Central memory CD8-positive, alpha-beta T cell (primary cell): Measurements from ENCODE around the gene TSPAN9.

Experiments used
- ATAC-seq: fragments of 150-1000 bp; cut with Tn5 transposase; replicated peaks from 2 replicates; pipeline ENCODE4 v1.10.0; 2022; ENCODE audit warnings: mild to moderate bottlenecking, moderate FRiP score, moderate number of reproducible peaks; ENCODE audit not compliant: poor library complexity, severe bottlenecking; ENCODE audit errors: extremely low read depth
- DNase-seq, 2 donors: peaks; one replicate each; pipeline ENCODE4 v3.0.0; 2021; ENCODE audit warnings: low spot score in 2 of 2
- H3K27ac Mint-ChIP-seq: one replicate; pipeline ENCODE4 v1.8.0; 2022; ENCODE audit warnings: low read depth, mild to moderate bottlenecking, moderate library complexity, mixed read lengths
- H3K27me3 Mint-ChIP-seq: one replicate; pipeline ENCODE4 v1.8.0; 2022; ENCODE audit warnings: mixed read lengths
- H3K36me3 Mint-ChIP-seq: one replicate; pipeline ENCODE4 v1.8.0; 2022; ENCODE audit warnings: mild to moderate bottlenecking, moderate library complexity, mixed read lengths; ENCODE audit not compliant: insufficient read depth
- H3K4me1 Mint-ChIP-seq: one replicate; pipeline ENCODE4 v1.8.0; 2022; ENCODE audit warnings: mixed read lengths
- H3K4me3 Mint-ChIP-seq: one replicate; pipeline ENCODE4 v1.8.0; 2022; ENCODE audit warnings: mild to moderate bottlenecking, moderate library complexity, mixed read lengths
- H3K9me3 Mint-ChIP-seq: one replicate; pipeline ENCODE4 v1.8.0; 2022; ENCODE audit warnings: mixed read lengths

TSPAN9 gene

GRCh38 chr12:3273409-3273853 lies 196.3 kb downstream of the TSPAN9 start:
- Mint-ChIP-seq H3K4me3 (no peak overlapping the region), H3K36me3 (peaks cover 2% of the 10 kb centered on the region), H3K27ac (no peak overlapping the region), H3K9me3 (no peaks in the 10 kb centered on the region), H3K27me3 (peaks cover 54% of the 10 kb centered on the region), H3K4me1 (no peaks in the 10 kb centered on the region)
- no peak for DNase-seq
- ATAC-seq, result no peak

GRCh38 chr12:3274664-3275063 lies 197.5 kb downstream of the TSPAN9 start:
- DNase-seq (no peak), ATAC-seq (no peak)
- peaks cover 66% of the 10 kb centered on the region for H3K27me3 Mint-ChIP-seq
- no peaks in the 10 kb centered on the region for H3K36me3 Mint-ChIP-seq
- no peak overlapping the region for H3K27ac Mint-ChIP-seq
- H3K9me3 Mint-ChIP-seq, result no peaks in the 10 kb centered on the region
- no peak overlapping the region for H3K4me3 Mint-ChIP-seq
- no peaks in the 10 kb centered on the region for H3K4me1 Mint-ChIP-seq

- H3K27me3 Mint-ChIP-seq, result peaks cover 68% of the 10 kb centered on the region
- H3K4me3 Mint-ChIP-seq, result no peak overlapping the region
- H3K27ac Mint-ChIP-seq, result no peak overlapping the region
- peaks cover 1% of the 10 kb centered on the region for H3K36me3 Mint-ChIP-seq
- DNase-seq (peak; percentile 38 to 54), ATAC-seq (peak; percentile 58)
- H3K9me3 Mint-ChIP-seq, result no peaks in the 10 kb centered on the region
- no peaks in the 10 kb centered on the region for H3K4me1 Mint-ChIP-seq
These were observed 198.2 kb downstream of the TSPAN9 start for GRCh38 chr12:3275171-3276041.

- DNase-seq, result no peak
- Mint-ChIP-seq H3K36me3 (peaks cover 1% of the 10 kb centered on the region), H3K4me1 (no peaks in the 10 kb centered on the region)
These were observed 199.0 kb downstream of the TSPAN9 start for GRCh38 chr12:3276226-3276625.

GRCh38 chr12:3277306-3277943 lies 200.2 kb downstream of the TSPAN9 start:
- Mint-ChIP-seq H3K9me3 (no peaks in the 10 kb centered on the region), H3K27me3 (peaks cover 57% of the 10 kb centered on the region), H3K36me3 (peaks cover 1% of the 10 kb centered on the region), H3K27ac (no peak overlapping the region), H3K4me1 (no peaks in the 10 kb centered on the region), H3K4me3 (no peak overlapping the region)
- no peak for DNase-seq
- ATAC-seq, result no peak

More at GRCh38 chr12:3276226-3276625, 199.0 kb downstream of the TSPAN9 start:
- no peak for ATAC-seq
- Mint-ChIP-seq H3K9me3 (no peaks in the 10 kb centered on the region), H3K27me3 (peaks cover 67% of the 10 kb centered on the region), H3K4me3 (no peak overlapping the region), H3K27ac (no peak overlapping the region)

GRCh38 chr12:3278681-3279414 lies 201.7 kb downstream of the TSPAN9 start:
- Mint-ChIP-seq H3K36me3 (peaks cover 1% of the 10 kb centered on the region), H3K4me1 (no peaks in the 10 kb centered on the region), H3K27ac (no peak overlapping the region), H3K9me3 (no peaks in the 10 kb centered on the region), H3K4me3 (no peak overlapping the region), H3K27me3 (peaks cover 50% of the 10 kb centered on the region)
- ATAC-seq (no peak), DNase-seq (no peak)

- H3K4me1 Mint-ChIP-seq, result no peaks in the 10 kb centered on the region
- no peak overlapping the region for H3K4me3 Mint-ChIP-seq
- H3K27me3 Mint-ChIP-seq, result peaks cover 50% of the 10 kb centered on the region
- no peaks in the 10 kb centered on the region for H3K9me3 Mint-ChIP-seq
- DNase-seq (no peak), ATAC-seq (no peak)
- H3K27ac Mint-ChIP-seq, result no peak overlapping the region
- peaks cover 1% of the 10 kb centered on the region for H3K36me3 Mint-ChIP-seq
These were observed 202.2 kb downstream of the TSPAN9 start for GRCh38 chr12:3279415-3279780.

- Mint-ChIP-seq H3K9me3 (no peaks in the 10 kb centered on the region), H3K27me3 (peaks cover 50% of the 10 kb centered on the region), H3K4me1 (no peaks in the 10 kb centered on the region), H3K27ac (no peak overlapping the region), H3K36me3 (peaks cover 1% of the 10 kb centered on the region), H3K4me3 (no peak overlapping the region)
- DNase-seq (no peak), ATAC-seq (no peak)
These were observed 202.7 kb downstream of the TSPAN9 start for GRCh38 chr12:3279832-3280231.

- H3K9me3 Mint-ChIP-seq, result no peaks in the 10 kb centered on the region
- DNase-seq (no peak), ATAC-seq (no peak)
- H3K4me1 Mint-ChIP-seq, result no peaks in the 10 kb centered on the region
- peaks cover 1% of the 10 kb centered on the region for H3K36me3 Mint-ChIP-seq
- H3K4me3 Mint-ChIP-seq, result no peak overlapping the region
- H3K27me3 Mint-ChIP-seq, result peaks cover 50% of the 10 kb centered on the region
- no peak overlapping the region for H3K27ac Mint-ChIP-seq
These were observed 203.8 kb downstream of the TSPAN9 start for GRCh38 chr12:3280967-3281366.

GRCh38 chr12:3281588-3282383 lies 204.6 kb downstream of the TSPAN9 start:
- Mint-ChIP-seq H3K36me3 (peaks cover 1% of the 10 kb centered on the region), H3K27ac (no peak overlapping the region), H3K27me3 (peaks cover 42% of the 10 kb centered on the region), H3K4me3 (no peak overlapping the region), H3K9me3 (no peaks in the 10 kb centered on the region), H3K4me1 (no peaks in the 10 kb centered on the region)
- DNase-seq (no peak), ATAC-seq (no peak)

GRCh38 chr12:3282384-3282670 lies 205.1 kb downstream of the TSPAN9 start:
- DNase-seq, result no peak
- ATAC-seq, result no peak
- Mint-ChIP-seq H3K36me3 (peaks cover 1% of the 10 kb centered on the region), H3K4me1 (no peaks in the 10 kb centered on the region), H3K4me3 (no peak overlapping the region), H3K9me3 (no peaks in the 10 kb centered on the region), H3K27ac (no peak overlapping the region), H3K27me3 (peaks cover 37% of the 10 kb centered on the region)

GRCh38 chr12:3283137-3283680 lies 206.0 kb downstream of the TSPAN9 start:
- peaks cover 1% of the 10 kb centered on the region for H3K36me3 Mint-ChIP-seq
- no peak overlapping the region for H3K4me3 Mint-ChIP-seq
- H3K9me3 Mint-ChIP-seq, result no peaks in the 10 kb centered on the region
- H3K27me3 Mint-ChIP-seq, result peaks cover 33% of the 10 kb centered on the region
- no peak overlapping the region for H3K27ac Mint-ChIP-seq
- no peak for DNase-seq
- ATAC-seq, result no peak
- H3K4me1 Mint-ChIP-seq, result no peaks in the 10 kb centered on the region
